ENCODE measurements around the gene EPN2. TPM values are rescaled to one million over a fixed set of nuclear protein-coding genes. Genes with fewer than 3 reads are reported as not detected.
A peak's percentile ranks its signal among the peaks of the same experiment; 100 is the strongest.

EPN2 gene
- total RNA-seq, 1 experiment from 2014 or later: 57.8 TPM

DNA sequence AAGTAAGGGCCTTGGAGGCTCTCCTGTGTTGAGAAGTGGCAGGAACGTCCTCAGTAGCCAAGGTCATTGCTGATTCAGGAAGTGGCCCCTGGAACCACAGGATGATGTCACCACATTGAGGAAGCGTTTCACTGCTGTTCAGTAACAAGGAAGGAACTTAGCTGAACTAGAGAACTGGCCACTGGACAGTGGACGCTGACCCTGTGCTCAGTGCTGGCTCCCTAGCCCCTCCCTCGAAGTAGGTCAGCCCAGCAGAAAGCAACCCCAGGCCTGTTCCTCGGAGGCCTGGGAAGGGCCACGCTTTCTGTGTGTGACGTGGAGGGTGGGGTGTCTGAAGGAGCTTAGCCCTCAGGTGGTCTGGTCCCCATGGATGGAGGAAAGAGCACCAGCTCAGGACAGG is 67.0 kb downstream of the EPN2 start:
- Mint-ChIP-seq H3K4me1 (peaks cover 9 to 10% of the 10 kb centered on the region in 2 experiments), H3K27ac (peak overlapping the region in 1 of 3 experiments; percentile 64; a peak in 2 of 7 replicates), H3K27me3 (ENCODE audit: low read depth) (no peaks in the 10 kb centered on the region), H3K4me3 (no peak overlapping the region), H3K9me3 (no peaks in the 10 kb centered on the region), H3K36me3 (ENCODE audit: insufficient read depth in 1 of 3, low read depth in 3 of 3) (peaks cover 0 to 13% (median 3%) of the 10 kb centered on the region in 3 experiments; a peak in 3 of 7 replicates)
- H2AK5ac ChIP-seq (ENCODE audit: insufficient read length, low read length): no peak overlapping the region
- no peak overlapping the region for H4K8ac ChIP-seq (replicated peaks; ENCODE audit: insufficient read length, low read depth, low read length)
- no peaks in the 10 kb centered on the region; the same call in 1 of the 2 replicates for H3K79me2 ChIP-seq (ENCODE audit: insufficient read depth, low read length)
- no peak overlapping the region for H3K4ac ChIP-seq (ENCODE audit: low read depth, low read length)
- no peaks in the 10 kb centered on the region for H3K4me1 ChIP-seq (ENCODE audit: insufficient read depth, low read length)
- no peak overlapping the region for H3K27ac ChIP-seq (ENCODE audit: insufficient read length, low read depth, low read length)
- no peak overlapping the region for H3K9ac ChIP-seq (ENCODE audit: extremely low read depth, insufficient read length, low read length)
- H4K91ac ChIP-seq (ENCODE audit: insufficient read length, low read depth, low read length): no peak overlapping the region
- no peaks in the 10 kb centered on the region for H3K23me2 ChIP-seq (ENCODE audit: insufficient read length, low read depth, low read length, poor library complexity, severe bottlenecking)
- no peak for DNase-seq
- no peak overlapping the region for H3K14ac ChIP-seq (ENCODE audit: insufficient read depth, low read length)
- no peak overlapping the region for H2BK5ac ChIP-seq (ENCODE audit: insufficient read length, low read length)
- H2AFZ ChIP-seq (ENCODE audit: low read length): no peak overlapping the region
- no peaks in the 10 kb centered on the region for H3K9me3 ChIP-seq (ENCODE audit: control insufficient read depth, low read depth, low read length)
- H2BK20ac ChIP-seq (ENCODE audit: low read depth, low read length, poor library complexity, severe bottlenecking): no peak overlapping the region
- no peaks in the 10 kb centered on the region for H3K27me3 ChIP-seq (ENCODE audit: insufficient read depth, low read length)
- no peak overlapping the region for H3K4me2 ChIP-seq (ENCODE audit: insufficient read depth, insufficient read length, low read length)
- no peak overlapping the region for H3T11ph ChIP-seq (ENCODE audit: low read length)
- no peak overlapping the region for H3K18ac ChIP-seq (ENCODE audit: insufficient read length, low read depth, low read length)
- no peak overlapping the region for H2BK12ac ChIP-seq (ENCODE audit: insufficient read length, low read depth, low read length)
- H2BK15ac ChIP-seq (ENCODE audit: low read depth, low read length): no peak overlapping the region
- H3K23ac ChIP-seq (ENCODE audit: insufficient read length, low read depth, low read length): no peak overlapping the region
- no CpG with 5 or more reads among the region's 7 CpGs for WGBS (ENCODE audit: extremely low coverage, insufficient read length, low lambda C conversion rate)
- TF ChIP-seq, protein P1, sequence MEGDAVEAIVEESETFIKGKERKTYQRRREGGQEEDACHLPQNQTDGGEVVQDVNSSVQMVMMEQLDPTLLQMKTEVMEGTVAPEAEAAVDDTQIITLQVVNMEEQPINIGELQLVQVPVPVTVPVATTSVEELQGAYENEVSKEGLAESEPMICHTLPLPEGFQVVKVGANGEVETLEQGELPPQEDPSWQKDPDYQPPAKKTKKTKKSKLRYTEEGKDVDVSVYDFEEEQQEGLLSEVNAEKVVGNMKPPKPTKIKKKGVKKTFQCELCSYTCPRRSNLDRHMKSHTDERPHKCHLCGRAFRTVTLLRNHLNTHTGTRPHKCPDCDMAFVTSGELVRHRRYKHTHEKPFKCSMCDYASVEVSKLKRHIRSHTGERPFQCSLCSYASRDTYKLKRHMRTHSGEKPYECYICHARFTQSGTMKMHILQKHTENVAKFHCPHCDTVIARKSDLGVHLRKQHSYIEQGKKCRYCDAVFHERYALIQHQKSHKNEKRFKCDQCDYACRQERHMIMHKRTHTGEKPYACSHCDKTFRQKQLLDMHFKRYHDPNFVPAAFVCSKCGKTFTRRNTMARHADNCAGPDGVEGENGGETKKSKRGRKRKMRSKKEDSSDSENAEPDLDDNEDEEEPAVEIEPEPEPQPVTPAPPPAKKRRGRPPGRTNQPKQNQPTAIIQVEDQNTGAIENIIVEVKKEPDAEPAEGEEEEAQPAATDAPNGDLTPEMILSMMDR (conservative IDR thresholded peaks at IDR 0.05): no peak
- H4K5ac ChIP-seq (ENCODE audit: insufficient read length, low read depth, low read length): no peak overlapping the region
- no peaks in the 10 kb centered on the region for H3K79me1 ChIP-seq (ENCODE audit: insufficient read depth, low read depth, low read length, poor library complexity, severe bottlenecking)
- no peak overlapping the region for H2BK120ac ChIP-seq (ENCODE audit: low read depth, low read length, poor library complexity, severe bottlenecking)
- H3K56ac ChIP-seq (ENCODE audit: insufficient read length, low read depth, low read length): no peak overlapping the region
- H4K20me1 ChIP-seq (ENCODE audit: control insufficient read depth, insufficient read depth, insufficient read length): no peaks in the 10 kb centered on the region

All from H9 (cell line).